SK-N-SH (cell line): ENCODE measurements around the gene ZNF17. TPM values are rescaled to one million over a fixed set of nuclear protein-coding genes. Genes with fewer than 3 reads are reported as not detected.

Experiments
- CTCF ChIA-PET: fragments of 300-600, 350-600 bp; formaldehyde crosslinking; extraction: SDS; loops from one replicate; lab custom pipeline; 2021; lab: Yijun Ruan, JAX
- POLR2A ChIA-PET: fragments of 350-600 bp; sonication (Branson Sonifier 250); formaldehyde crosslinking; extraction: SDS; loops from one replicate; lab custom pipeline; 2020; ENCODE audit warnings: antibody characterized with exemption, inconsistent platforms; lab: Yijun Ruan, JAX
- DNase-seq: peaks from one replicate; pipeline ENCODE4 v3.0.0; 2012
- H2AFZ ChIP-seq: fragments of 200-600 bp; sonication (generic); 2 replicates; pipeline ENCODE4 v1.8.1; 2016; ENCODE audit warnings: antibody characterized with exemption, mild to moderate bottlenecking, low read depth
- H3F3A ChIP-seq: fragments of 200-600 bp; sonication (generic); replicated peaks from 2 replicates; pipeline ENCODE3; 2016; ENCODE audit warnings: antibody characterized with exemption, mild to moderate bottlenecking; ENCODE audit not compliant: insufficient read depth
- H3K27ac ChIP-seq, 2 experiments: fragments of 200-500 bp in 1 of 2; fragments of 200-600 bp in 1 of 2; sonication (Bioruptor generic) in 1 of 2; sonication (generic), shearing (Covaris generic) in 1 of 2; 2 replicates each; pipeline versions ENCODE4 v1.5.1 to v1.6.1; 2014 to 2016; ENCODE audit warnings: low read depth in 2 of 2, inconsistent platforms in 1 of 2, low read length in 1 of 2, mild to moderate bottlenecking in 1 of 2, mixed read lengths in 1 of 2
- H3K27me3 ChIP-seq: fragments of 200-600 bp; sonication (generic), shearing (Covaris generic); 2 replicates; pipeline ENCODE4 v1.6.1; 2016; ENCODE audit warnings: mixed run types; ENCODE audit not compliant: insufficient read depth
- H3K36me3 ChIP-seq, 2 experiments: fragments of 200-500 bp in 1 of 2; fragments of 200-600 bp in 1 of 2; sonication (Bioruptor generic) in 1 of 2; sonication (generic) in 1 of 2; replicated peaks in 1 of 2; 2 replicates each; pipeline versions ENCODE3 to v1.5.1; 2014 to 2016; ENCODE audit warnings: low read length in 1 of 2, mild to moderate bottlenecking in 1 of 2; ENCODE audit not compliant: insufficient read depth in 2 of 2, control insufficient read depth in 1 of 2
- H3K4me1 ChIP-seq, 2 experiments: fragments of 200-500 bp in 1 of 2; fragments of 200-600 bp in 1 of 2; sonication (Bioruptor generic) in 1 of 2; sonication (generic), shearing (Covaris generic) in 1 of 2; 2 replicates each; pipeline versions ENCODE4 v1.5.1 to v1.6.1; 2014 to 2016; ENCODE audit warnings: low read depth in 1 of 2, low read length in 1 of 2, mixed run types in 1 of 2; ENCODE audit not compliant: insufficient read depth in 2 of 2, control insufficient read depth in 1 of 2
- H3K4me2 ChIP-seq: fragments of 200-600 bp; sonication (generic), shearing (Covaris generic); 2 replicates; pipeline ENCODE4 v1.6.1; 2017; ENCODE audit warnings: mixed run types
- H3K4me3 ChIP-seq, 2 experiments: fragments of 200-500 bp in 1 of 2; fragments of 200-600 bp in 1 of 2; sonication (Bioruptor generic) in 1 of 2; sonication (generic), shearing (Covaris generic) in 1 of 2; 2 replicates each; pipeline versions ENCODE4 v1.5.1 to v1.8.1; 2014 to 2016; ENCODE audit warnings: low read depth in 2 of 2, inconsistent platforms in 1 of 2, low read length in 1 of 2, mild to moderate bottlenecking in 1 of 2, mixed read lengths in 1 of 2, moderate library complexity in 1 of 2
- H3K79me2 ChIP-seq: fragments of 200-600 bp; sonication (generic); 2 replicates; pipeline ENCODE4 v1.8.1; 2017; ENCODE audit warnings: mild to moderate bottlenecking; ENCODE audit not compliant: insufficient read depth
- H3K9ac ChIP-seq: fragments of 200-600 bp; sonication (generic); 2 replicates; pipeline ENCODE4 v1.6.1; 2017; ENCODE audit warnings: mixed run types
- H3K9me2 ChIP-seq: fragments of 200-600 bp; sonication (generic); 2 replicates; pipeline ENCODE4 v1.6.1; 2017; ENCODE audit warnings: mixed run types
- H3K9me3 ChIP-seq: fragments of 200-600 bp; sonication (generic); 2 replicates; pipeline ENCODE4 v1.6.1; 2017; ENCODE audit warnings: mixed run types, mild to moderate bottlenecking, moderate library complexity
- H4K20me1 ChIP-seq: fragments of 200-600 bp; sonication (generic); 2 replicates; pipeline ENCODE4 v1.6.1; 2017; ENCODE audit warnings: mild to moderate bottlenecking, mixed run types; ENCODE audit not compliant: insufficient read depth
- CHD2 ChIP-seq: fragments of 150-350 bp; IDR thresholded peaks from 2 replicates; pipeline ENCODE4 v1.6.1; 2018; ENCODE audit warnings: low read length; ENCODE audit not compliant: partially characterized antibody
- ELF1 ChIP-seq: IDR thresholded peaks from 2 replicates; pipeline ENCODE4 v1.4.0; 2012
- GABPA ChIP-seq: IDR thresholded peaks from 2 replicates; pipeline ENCODE4 v1.4.0; 2012; ENCODE audit warnings: low read depth, mild to moderate bottlenecking
- GATA2 ChIP-seq: sonication (generic); formaldehyde crosslinking; IDR thresholded peaks from 2 replicates; pipeline ENCODE4 v1.5.0; 2020; ENCODE audit warnings: mild to moderate bottlenecking, missing genetic modification reagents
- JUND ChIP-seq: IDR thresholded peaks from 2 replicates; pipeline ENCODE4 v1.4.0; 2012
- POLR2AphosphoS5 ChIP-seq: IDR thresholded peaks from 2 replicates; pipeline ENCODE4 v1.6.1; 2012; ENCODE audit warnings: low read depth, low read length
- RCOR1 ChIP-seq: fragments of 150-350 bp; IDR thresholded peaks from 2 replicates; pipeline ENCODE4 v1.6.1; 2017; ENCODE audit warnings: antibody characterized with exemption, low read length
- RXRA ChIP-seq: IDR thresholded peaks from 2 replicates; pipeline ENCODE4 v1.4.0; 2012; ENCODE audit warnings: low read depth, mild to moderate bottlenecking, borderline replicate concordance
- SIN3A ChIP-seq: IDR thresholded peaks from 2 replicates; pipeline ENCODE4 v1.6.1; 2012; ENCODE audit warnings: low read depth, mild to moderate bottlenecking, low read length, moderate library complexity, borderline replicate concordance
- SMC3 ChIP-seq: IDR thresholded peaks from 2 replicates; pipeline ENCODE4 v1.6.1; 2012; ENCODE audit warnings: low read depth, low read length, improper control_type of control experiment
- TAF1 ChIP-seq: IDR thresholded peaks from 2 replicates; pipeline ENCODE4 v1.6.1; 2012; ENCODE audit warnings: low read depth, mild to moderate bottlenecking, low read length, moderate library complexity, borderline replicate concordance
- TEAD4 ChIP-seq: IDR thresholded peaks from 2 replicates; pipeline ENCODE4 v1.4.0; 2012; ENCODE audit warnings: mild to moderate bottlenecking, borderline replicate concordance; ENCODE audit not compliant: insufficient read depth
- YY1 ChIP-seq: IDR thresholded peaks from 2 replicates; pipeline ENCODE4 v1.4.0; 2012; ENCODE audit warnings: low read depth, mild to moderate bottlenecking
- WGBS: methylation state at CpG from one replicate; pipeline ENCODE4 v1.1.6; 2017; ENCODE audit warnings: low lambda C conversion rate; 5-methylcytosine and 5-hydroxymethylcytosine counted together
- polyA plus RNA-seq, 3 experiments: library from polyadenylated mRNA; depleted of rRNA; stranded (reverse); fragments of >200 nt; gene quantifications; 2 replicates each; pipeline ENCODE4 v1.2.3, GENCODE V29; 2012
- TF ChIP-seq, protein P1 (sequence below): fragments of 150-350 bp; IDR thresholded peaks from 2 replicates; pipeline ENCODE4 v1.6.1; 2017; ENCODE audit warnings: antibody characterized with exemption, low read length, low read depth, borderline replicate concordance
- TF ChIP-seq, protein P2 (sequence below): fragments of 200-600 bp; sonication (generic); IDR thresholded peaks from 2 replicates; pipeline ENCODE4 v1.6.1; 2017; ENCODE audit warnings: antibody characterized with exemption, mild to moderate bottlenecking, moderate library complexity
- TF ChIP-seq, protein P3 (sequence below): IDR thresholded peaks from 2 replicates; pipeline ENCODE4; 2012
- TF ChIP-seq, protein P4 (sequence below): IDR thresholded peaks from 2 replicates; pipeline ENCODE4 v1.4.0; 2012; ENCODE audit warnings: low read depth, borderline replicate concordance

Gene ZNF17
- polyA plus RNA-seq, 1 of the 3 experiments (the other 2 are of a cell fraction): 3.9 TPM

DNA sequence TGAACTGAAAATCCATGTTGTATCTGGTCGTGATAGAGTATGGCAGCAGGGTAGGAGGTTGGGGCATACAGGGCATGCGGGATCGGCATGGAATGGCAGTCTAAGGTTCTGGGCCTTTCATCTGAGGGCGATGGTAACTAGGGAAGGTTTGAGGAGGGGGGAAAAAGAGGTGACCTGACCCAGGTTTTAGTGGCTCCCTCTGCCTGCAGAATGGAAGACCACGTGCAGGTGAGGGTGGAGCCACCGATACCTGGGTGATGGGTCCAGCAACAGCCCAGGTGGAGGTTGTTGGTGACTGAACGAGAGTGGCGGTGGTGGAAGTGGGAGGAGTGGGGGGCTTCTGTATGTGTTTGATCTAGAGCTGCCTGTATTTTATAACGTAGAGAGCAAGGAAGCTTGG lies 28.0 kb downstream of the ZNF17 start (continued):
- TF ChIP-seq, protein P1, sequence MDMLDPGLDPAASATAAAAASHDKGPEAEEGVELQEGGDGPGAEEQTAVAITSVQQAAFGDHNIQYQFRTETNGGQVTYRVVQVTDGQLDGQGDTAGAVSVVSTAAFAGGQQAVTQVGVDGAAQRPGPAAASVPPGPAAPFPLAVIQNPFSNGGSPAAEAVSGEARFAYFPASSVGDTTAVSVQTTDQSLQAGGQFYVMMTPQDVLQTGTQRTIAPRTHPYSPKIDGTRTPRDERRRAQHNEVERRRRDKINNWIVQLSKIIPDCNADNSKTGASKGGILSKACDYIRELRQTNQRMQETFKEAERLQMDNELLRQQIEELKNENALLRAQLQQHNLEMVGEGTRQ: no peak
- TF ChIP-seq RCOR1: no peak
- TF ChIP-seq, protein P2, sequence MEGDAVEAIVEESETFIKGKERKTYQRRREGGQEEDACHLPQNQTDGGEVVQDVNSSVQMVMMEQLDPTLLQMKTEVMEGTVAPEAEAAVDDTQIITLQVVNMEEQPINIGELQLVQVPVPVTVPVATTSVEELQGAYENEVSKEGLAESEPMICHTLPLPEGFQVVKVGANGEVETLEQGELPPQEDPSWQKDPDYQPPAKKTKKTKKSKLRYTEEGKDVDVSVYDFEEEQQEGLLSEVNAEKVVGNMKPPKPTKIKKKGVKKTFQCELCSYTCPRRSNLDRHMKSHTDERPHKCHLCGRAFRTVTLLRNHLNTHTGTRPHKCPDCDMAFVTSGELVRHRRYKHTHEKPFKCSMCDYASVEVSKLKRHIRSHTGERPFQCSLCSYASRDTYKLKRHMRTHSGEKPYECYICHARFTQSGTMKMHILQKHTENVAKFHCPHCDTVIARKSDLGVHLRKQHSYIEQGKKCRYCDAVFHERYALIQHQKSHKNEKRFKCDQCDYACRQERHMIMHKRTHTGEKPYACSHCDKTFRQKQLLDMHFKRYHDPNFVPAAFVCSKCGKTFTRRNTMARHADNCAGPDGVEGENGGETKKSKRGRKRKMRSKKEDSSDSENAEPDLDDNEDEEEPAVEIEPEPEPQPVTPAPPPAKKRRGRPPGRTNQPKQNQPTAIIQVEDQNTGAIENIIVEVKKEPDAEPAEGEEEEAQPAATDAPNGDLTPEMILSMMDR: no peak
- no peak for TF ChIP-seq ELF1
- TF ChIP-seq, protein P3, sequence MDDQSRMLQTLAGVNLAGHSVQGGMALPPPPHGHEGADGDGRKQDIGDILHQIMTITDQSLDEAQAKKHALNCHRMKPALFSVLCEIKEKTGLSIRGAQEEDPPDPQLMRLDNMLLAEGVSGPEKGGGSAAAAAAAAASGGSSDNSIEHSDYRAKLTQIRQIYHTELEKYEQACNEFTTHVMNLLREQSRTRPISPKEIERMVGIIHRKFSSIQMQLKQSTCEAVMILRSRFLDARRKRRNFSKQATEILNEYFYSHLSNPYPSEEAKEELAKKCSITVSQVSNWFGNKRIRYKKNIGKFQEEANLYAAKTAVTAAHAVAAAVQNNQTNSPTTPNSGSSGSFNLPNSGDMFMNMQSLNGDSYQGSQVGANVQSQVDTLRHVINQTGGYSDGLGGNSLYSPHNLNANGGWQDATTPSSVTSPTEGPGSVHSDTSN: no peak
- no peak for TF ChIP-seq TAF1
- TF ChIP-seq, protein P4, sequence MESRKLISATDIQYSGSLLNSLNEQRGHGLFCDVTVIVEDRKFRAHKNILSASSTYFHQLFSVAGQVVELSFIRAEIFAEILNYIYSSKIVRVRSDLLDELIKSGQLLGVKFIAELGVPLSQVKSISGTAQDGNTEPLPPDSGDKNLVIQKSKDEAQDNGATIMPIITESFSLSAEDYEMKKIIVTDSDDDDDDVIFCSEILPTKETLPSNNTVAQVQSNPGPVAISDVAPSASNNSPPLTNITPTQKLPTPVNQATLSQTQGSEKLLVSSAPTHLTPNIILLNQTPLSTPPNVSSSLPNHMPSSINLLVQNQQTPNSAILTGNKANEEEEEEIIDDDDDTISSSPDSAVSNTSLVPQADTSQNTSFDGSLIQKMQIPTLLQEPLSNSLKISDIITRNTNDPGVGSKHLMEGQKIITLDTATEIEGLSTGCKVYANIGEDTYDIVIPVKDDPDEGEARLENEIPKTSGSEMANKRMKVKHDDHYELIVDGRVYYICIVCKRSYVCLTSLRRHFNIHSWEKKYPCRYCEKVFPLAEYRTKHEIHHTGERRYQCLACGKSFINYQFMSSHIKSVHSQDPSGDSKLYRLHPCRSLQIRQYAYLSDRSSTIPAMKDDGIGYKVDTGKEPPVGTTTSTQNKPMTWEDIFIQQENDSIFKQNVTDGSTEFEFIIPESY: no peak

DNA sequence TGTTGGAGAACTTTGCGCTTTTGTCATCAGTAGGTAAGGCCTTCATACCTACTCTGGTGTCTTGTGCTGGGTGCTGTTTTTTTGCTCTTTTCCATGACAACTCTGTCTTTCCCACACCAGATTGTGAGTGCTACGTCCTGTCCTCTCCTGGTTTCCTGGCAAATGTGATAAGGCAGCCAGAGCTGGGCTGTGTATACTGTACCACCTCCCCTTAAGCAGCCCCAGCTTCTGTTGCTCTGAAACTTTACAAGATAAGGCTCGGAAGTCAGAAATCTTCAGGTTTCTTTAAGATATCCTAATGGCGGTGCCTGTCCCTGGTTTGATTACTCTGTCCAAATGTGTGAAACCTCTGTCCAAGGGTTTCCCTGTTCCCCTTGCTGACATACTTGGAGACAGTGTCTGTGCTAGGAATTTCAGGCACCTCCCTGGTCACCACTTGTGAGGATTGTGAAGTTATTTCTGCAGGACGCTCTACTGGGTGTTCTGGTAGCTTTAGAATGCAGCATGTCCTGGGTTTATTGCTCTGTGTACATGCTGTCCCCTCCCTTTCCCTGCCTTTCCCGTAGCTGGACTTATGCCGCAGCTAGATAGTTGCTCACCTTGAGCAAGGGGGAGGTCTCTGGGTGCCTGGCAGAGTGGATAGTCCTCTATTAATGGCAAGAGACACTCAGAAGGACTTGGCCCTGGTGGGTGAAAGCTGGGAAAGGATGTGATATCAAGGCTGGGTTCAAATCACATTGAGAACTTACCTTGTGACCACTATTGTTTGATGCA lies 31.2 kb downstream of the ZNF17 start:
- WGBS: 98% methylated on average over 6 of the region's 7 CpGs
- Histone ChIP-seq H3K4me3 (no peak overlapping the region), H3K4me2 (no peak overlapping the region), H3K9me3 (no peaks in the 10 kb centered on the region), H2AFZ (no peak overlapping the region), H3F3A (no peaks in the 10 kb centered on the region), H3K9me2 (no peaks in the 10 kb centered on the region), H3K79me2 (peaks cover 58% of the 10 kb centered on the region), H3K36me3 (peaks cover 20 to 26% of the 10 kb centered on the region in 2 experiments), H4K20me1 (no peaks in the 10 kb centered on the region), H3K27ac (no peak overlapping the region), H3K4me1 (no peaks in the 10 kb centered on the region; a peak in 1 of 4 replicates), H3K27me3 (no peaks in the 10 kb centered on the region), H3K9ac (no peak overlapping the region)
- CTCF ChIA-PET: no interaction called here
- no peak for DNase-seq
- POLR2A ChIA-PET: no interaction called here
- TF ChIP-seq YY1 (no peak), GABPA (no peak), POLR2AphosphoS5 (no peak), JUND (no peak), SMC3 (no peak), ELF1 (no peak), TAF1 (no peak), CHD2 (no peak), RXRA (no peak), RCOR1 (no peak), TEAD4 (no peak), SIN3A (no peak), GATA2 (CRISPR knock-in tag) (no peak)
- TF ChIP-seq, protein P2: no peak
- TF ChIP-seq, protein P4: no peak
- TF ChIP-seq, protein P1: no peak
